GM11168 (cell line): ENCODE data around the gene F7.

Experiments
- in situ Hi-C: fragments of 300-500 bp; cut with MboI; formaldehyde crosslinking; loops from one replicate; pipeline ENCODE4 v1.12.0; 2022; ENCODE audit warnings: low sequenced_read_pairs; ENCODE audit not compliant: unreplicated experiment

Gene F7

DNA sequence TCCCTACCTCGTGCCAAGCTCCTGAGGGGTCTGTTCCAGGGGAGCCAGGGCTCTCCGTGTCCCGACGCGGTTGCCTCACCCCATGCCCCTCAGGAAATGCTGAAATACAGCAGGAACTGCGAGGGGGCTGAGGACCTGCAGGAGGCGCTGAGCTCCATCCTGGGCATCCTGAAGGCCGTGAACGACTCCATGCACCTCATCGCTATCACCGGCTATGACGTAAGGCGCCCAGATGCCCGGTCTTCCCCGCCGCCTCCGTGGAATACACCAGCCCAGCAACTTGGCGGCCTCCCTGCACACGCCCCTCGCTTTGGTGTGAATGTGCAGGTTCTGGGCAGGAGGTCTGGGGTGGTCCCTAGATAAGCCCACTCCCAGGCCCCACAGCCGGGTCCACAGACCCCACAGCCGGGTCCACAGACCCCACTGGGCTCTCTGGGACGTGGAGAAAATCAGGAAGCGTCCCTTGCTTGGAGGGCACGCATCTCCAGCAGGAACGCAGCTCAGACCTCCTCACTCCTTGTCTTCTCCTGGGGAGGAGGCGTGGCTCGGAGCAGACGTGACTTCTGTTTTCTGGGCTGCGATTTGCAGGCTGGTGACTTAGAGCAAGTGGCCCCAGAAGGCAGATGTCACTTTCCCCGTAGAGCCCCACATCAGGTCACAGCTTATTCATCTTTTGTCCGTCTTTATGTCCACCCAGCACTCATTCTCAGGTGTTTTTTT lies 19.4 kb upstream of the F7 start:
- in situ Hi-C loops, result no loop called here

DNA sequence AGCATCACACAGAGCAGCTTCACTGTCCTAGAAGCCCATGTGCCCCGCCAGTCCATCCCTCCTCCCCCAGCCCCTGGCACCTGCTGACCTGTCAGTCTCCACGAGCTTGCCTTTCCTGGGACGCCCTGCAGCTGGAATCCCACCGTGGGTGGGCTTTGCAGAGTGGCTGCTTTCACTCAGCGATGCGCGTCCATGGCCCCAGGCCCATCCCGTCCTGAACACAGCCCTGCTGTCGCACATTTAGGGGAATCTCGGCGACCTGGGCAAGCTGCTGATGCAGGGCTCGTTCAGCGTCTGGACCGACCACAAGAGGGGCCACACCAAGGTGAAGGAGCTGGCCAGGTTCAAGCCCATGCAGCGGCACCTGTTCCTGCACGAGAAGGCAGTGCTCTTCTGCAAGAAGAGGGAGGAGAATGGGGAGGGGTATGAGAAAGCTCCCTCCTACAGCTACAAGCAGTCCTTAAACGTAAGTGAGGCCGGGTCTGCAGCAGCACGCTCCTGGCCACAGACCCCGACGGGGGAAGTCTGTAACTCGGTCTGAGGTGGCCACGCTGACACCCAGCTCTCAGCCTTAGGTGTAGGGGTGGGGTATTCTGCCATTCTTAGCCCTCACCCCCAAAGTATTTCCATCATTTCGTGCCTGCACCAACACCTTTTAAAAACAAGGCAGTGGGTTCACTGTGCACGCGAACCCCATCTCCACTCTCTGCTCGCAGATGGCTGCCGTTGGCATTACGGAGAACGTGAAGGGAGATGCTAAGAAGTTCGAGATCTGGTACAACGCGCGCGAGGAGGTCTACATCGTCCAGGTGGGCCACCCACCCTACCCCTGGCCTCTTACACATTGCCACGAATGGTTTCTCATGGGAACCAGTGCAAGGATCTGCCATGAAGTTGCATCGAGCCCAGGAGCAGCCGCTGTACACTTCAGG lies 18.3 kb upstream of the F7 start:
- in situ Hi-C loops, result no loop called here

DNA sequence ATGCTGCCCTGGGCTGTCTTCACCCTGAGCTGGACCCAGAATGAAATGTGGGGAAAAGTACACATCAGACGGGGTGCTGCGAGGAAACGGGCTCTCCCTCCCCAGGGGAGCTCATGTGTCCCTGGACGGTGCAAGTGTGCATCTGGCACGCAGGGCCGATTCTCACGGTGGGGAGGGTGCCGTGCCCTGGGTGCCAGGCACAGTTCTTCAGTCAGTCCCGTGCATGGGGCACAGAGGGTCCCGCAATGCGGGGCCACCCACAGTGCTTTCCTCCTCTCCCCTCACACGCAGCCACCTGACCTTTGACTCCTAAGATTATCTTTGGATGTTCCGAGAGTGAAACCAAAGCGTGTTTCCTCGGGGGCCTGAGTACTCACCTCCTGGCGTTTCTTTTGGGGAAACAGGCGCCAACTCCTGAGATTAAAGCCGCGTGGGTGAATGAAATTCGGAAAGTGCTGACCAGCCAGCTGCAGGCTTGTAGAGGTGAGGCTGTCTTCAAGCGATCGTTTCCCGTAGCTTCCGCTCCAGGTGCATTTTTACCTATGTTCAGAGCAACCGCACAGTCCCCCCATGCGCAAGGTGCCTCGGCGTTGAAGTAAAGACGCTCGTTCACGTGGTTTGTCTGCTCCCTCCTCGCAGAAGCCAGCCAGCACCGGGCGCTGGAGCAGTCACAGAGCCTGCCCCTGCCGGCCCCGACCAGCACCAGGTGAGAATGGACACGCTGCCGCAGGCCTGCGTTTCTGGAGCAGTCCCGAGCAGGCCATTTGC lies 17.5 kb upstream of the F7 start:
- in situ Hi-C loops, result no loop called here

DNA sequence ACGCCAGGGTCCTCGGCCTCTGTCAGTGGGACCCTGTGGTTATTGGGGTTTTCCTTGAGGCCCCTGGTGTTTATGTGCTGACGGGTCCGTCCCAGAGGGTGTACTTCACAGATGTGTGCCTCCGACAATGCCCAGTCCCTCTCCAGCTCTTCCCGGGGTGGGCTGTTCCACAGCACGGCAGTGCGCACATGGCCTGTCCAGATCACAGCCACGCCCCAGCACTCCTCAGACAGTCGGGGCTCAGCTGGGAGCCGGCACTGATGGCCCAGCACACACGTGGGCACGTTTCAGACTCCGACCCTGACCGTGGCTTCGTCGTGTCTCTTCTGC lies 16.9 kb upstream of the F7 start:
- in situ Hi-C loops, result no loop called here

DNA sequence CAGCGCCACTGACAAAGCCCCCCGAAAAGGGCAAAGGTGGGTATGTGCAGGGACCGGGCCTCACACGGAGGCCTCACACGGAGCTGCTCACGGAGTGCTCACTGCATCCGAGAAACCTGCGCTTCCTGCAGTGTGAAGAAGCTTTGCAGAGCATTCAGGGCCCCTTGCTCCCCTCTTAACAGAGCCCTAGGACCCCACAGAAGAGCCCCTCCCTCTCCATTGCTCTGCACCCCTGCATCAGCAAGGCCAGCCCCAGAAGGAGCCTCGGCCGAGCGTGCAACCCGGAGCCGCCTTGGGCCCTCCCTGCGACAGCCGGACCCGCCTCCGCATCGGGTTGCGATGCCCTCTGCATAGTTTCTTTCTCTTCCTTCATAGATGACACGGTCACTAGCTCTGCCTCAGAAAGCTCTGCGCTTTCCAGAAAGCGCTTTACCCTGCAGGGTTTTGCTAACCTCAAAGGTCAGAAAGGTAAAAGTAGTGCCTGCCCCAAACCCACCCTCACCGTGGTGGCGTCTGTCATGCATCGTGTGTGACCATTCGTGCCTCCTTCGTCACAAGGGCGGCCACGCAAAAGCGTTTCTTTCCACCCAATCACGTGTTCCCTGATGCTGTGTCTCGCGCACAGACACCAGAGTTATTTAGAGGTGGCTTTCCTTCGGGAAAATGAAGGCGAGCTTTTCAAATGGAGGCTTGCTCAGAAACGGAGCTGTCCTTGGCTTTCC lies 15.7 kb upstream of the F7 start:
- in situ Hi-C loops, result no loop called here

DNA sequence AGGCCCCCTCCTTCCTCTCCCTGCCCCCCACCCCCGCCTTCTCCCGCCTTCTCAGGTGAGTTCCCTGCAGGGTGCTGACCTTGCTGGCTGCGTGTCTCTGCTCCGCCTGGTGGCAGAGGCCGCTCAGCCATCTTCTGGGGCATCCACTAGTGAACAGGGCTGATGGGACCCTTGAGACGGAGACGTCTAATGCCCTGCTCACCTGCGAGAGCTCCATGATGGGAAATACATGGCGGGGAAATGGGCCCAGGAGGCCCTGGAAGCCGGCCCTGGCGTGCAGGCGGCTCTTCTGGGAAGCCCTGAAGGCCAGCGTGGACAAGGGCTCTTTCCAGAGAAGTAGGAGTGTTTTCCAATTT lies 15.2 kb upstream of the F7 start:
- in situ Hi-C loops, result no loop called here

DNA sequence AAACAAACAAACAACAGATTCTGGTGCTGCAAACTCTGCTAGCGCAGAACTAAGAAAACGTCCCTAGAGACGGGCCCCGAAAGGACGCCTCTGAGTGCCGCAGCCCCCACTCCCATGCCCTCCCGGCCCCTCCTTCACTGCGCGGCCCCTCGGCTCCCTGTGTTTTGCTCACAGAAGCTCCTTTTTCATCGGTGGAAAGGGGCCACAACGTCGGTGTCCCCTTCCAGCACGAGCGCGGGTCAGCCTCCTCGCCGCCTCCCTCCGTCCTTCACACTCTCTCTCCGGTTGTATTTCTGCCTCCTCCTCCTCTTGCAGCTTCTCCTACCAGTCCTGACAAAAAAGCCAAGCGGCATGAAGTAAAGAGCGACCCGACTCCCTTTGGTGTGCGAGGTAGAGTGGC lies 14.8 kb upstream of the F7 start:
- in situ Hi-C loops, result no loop called here

DNA sequence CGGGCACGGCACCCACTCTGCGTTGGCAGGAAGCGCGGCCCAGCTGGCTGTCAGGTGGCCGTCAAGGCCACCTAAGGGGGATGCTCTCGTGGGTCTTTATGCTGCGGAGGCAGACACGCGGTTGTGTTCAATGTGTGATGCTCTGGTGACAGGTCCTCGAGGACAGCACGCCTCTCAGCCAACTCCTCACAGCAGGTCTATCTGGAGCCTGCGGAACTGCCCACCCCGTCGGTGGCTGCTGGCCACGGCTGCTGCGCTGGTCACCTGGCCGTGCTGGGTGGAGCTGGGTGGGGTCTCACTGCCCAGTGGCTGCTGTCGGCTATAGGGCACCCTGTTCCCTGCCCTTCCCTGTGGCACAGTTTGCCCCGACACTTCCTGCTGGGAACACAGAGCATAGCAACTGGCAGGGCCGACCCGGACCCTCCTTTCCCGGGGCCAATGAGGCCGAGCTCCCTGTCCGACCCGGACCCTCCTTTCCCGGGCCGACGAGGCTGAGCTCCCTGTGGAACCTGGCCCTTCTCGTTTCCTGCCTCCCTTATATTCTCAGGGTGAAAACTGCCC lies 14.3 kb upstream of the F7 start:
- in situ Hi-C loops, result no loop called here

DNA sequence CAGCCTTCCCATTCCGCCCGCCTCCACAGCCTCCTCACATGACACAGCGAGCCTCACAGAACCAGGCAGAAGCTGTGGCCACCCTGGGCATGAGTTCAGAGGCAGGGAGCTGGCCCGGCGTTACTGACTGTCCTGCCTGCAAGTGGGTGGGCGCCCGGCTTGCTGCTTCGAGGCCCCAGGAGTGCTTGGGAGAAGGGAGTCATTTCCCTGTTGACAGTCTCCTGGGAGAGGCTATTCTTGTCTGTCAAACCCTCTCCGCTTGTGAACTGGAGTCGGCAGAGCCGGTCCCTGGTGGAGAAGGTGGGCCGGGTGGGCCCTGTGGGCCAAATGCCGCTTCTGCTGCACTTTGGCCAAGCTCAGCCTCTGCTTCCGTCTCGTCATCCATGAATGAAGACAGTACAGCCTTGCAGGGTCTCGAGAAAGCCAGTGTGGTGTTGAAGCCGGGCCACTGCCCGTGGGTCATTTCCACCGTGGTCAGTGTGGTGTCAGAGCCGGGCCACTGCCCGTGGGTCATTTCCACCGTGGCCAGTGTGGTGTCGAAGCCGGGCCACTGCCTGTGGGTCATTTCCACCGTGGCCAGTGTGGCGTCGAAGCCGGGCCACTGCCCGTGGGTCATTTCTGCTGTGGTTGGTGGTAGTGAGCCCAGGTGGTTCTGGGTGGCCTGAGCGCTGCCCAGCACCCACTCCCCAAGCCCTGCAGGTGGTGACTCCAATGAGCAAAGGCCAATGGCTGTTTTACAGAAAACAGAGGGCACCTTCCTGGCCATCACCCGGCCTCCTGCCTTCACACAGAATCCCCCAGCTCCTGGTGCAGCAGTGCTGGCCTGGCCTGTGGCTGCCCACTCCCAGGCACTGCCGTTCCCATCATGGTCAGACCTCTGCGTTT lies 13.5 kb upstream of the F7 start:
- in situ Hi-C loops, result no loop called here

DNA sequence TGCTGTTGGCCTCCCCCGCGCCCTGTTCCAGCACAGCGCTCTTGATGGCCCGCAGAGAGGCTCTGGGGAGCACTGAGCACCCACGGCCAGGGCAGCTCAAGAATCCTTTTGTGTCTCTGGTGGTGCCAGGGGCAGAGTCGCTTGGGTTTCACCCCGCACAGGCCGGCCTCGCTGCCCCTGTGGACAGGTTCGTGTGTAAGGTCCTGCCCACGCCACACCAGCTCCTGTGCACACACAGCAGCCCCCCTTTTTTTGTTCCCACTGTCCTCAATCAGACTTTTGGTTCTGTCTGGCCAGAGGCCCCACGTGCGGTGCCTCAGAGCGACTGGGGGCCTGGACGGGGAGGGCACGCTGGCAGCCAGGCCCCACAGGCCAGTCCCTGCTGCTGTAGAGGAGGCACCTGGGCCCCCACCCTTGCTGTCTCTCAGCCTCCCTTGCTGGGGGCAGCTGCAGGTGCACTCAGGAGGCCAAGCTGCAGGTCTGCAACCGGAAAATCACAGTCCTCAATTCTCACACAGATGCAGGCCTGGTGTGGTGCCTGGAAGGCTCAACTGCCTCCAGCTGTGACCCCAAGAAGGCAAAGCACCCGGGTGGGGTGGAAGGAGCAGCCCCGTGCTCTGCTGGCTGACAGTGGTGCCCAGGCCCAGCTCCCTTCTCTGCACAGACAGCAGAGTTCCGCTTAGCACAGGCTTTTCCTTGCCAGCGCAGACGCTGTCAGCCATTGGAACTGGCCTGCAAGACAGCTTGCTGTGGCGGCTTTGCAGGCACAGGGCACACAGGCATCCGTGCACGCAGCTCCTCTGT lies 12.6 kb upstream of the F7 start:
- in situ Hi-C loops, result no loop called here

DNA sequence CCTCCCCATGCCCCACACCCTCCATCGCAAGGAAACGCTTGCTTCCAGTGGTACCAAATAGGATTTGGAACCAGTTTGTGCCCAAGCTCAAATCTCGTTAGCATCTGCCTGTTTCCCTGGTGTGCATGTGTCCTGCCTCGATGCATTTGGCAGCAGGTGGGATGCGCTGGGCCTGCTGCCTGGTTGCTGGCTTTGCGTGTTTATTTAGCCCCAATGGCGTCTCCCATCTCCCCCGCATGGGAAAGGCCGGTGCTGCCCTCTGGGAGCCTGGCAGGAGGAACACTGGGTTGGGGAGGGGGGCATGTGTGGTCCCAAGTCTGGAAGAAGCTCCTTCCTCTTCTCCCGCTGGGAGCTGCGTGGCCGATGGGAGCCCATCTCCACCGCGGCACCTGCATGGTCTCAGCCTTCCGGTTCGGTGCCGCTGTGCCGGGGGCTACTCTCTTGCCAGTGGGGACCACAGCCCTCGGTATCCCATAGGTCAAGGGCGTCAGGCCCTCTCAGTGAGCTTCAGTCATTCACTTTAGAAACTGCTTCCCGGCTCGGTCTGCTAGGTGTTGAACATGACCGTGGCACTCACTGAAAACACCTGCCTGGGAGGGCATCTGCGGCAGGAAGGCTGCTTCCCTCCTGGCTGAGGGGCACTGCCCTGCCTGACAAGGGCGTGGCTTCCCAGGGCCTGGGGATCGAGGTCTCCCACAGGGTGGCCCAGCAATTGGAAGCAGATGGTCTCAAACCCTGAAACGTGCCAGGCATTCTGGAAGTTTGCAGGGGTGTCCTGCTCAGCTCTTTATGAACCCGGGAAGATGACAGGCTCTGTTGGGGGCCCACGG lies 11.8 kb upstream of the F7 start:
- in situ Hi-C loops, result no loop called here

DNA sequence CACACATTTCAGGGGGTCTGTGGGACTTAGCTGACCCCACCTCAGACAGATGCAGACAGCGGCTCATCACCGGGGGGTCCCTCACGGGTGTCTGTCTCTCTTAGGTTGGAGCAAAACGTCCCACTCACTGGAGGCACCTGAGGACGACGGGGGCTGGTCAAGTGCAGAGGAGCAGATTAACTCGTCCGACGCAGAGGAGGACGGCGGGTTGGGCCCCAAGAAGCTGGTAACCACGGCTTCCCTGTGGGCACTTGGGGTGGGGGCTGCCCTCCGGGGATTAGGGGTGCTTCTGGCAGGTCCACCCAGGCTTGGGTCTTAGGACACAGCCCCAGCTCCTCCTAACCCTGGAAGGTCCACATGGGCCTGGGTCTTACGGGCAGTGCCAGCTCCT lies 11.2 kb upstream of the F7 start:
- in situ Hi-C loops, result no loop called here

DNA sequence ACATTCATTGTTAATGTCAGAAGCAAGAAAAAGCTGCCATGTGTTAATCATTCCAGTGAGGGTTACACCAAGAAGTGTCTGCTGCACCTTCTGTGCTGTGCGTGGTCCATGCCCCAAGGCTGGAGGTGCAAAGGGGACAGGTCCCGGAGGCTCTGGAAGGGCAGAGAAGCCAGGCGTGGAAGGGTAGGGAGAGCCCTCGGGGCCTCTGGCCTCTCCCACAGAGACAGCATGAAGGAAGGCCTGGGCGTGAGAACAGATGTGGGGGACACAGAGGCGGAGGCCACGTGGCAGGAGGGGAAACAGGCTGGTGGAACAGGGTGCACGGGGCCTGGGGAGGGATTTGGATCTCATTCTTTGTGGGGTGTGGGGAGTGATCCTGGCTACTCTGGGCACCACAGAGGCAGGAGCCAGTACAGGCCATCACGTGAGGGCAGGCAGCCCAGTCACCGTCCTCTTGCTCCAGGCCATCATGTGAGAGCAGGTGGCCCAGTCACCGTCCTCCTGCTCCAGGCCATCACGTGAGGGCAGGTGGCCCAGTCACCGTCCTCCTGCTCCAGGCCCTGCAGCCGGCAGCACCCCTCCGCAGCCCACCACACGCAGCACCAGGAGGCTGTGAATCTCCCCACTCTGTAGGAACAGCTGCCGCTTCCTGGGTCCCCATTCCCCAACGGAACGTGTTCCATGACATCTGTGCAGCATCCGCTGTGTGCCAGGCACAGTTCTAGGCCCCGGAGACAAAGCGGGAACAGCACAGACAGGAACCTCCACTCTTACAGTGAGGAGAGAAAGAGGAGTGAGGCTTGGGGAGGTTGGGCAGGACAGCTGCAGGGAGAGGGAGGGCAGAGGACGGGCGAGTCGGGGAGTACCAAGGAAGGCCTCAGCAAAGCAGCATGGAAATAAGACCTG lies 10.2 kb upstream of the F7 start:
- in situ Hi-C loops, result no loop called here

DNA sequence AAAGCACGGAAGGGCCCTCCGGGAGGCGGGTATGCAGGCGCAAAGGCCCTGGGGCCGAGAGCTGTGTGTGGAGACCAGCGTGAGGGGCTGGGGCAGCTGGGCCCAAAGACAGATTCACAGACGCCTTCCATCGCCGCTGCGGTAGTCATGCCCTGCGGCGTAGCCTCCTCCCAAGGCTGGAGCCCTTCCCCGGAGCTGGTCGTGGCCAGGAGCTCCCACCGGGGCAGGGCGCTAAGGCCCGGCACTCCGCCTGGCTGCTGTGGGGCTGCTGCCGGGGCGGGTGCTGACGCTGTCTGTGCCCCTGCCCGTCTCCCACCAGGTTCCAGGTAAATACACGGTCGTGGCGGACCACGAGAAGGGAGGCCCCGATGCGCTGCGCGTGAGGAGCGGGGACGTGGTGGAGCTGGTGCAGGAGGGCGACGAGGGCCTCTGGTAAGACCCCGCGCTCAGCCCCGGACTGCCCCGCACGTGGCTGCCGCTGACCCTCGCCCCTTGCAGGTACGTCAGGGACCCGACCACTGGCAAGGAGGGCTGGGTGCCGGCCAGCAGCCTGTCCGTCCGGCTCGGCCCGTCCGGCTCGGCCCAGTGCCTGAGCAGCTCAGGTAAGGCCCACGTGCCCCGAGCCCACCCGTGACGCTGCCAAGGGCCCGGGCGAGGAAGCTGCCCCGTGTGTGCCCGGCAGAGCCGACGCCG lies 9.4 kb upstream of the F7 start:
- in situ Hi-C loops, result no loop called here

DNA sequence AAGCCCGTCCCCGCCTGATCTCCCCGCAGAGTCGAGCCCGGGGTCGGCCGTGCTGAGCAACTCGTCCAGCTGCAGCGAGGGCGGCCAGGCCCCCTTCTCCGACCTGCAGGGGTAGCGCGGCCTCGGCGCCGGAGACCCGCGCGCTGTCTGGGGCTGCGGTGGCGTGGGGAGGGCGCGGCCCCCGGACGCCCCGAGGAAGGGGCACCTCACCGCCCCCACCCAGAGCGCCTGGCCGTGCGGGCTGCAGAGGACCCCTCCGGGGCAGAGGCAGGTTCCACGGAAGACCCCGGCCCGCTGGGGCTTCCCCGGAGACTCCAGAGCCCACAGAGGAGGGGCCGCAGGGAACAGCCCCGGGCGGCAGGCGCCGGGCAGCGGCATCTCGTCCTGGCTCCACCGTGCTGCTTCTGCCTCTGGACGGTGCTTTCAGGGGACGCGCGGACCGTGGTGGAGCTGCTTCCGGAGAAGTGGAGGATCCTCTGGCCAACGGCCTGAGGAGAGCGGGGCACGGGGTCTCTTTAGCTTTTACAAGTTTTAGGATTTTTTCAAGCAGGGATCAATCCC lies 8.8 kb upstream of the F7 start:
- in situ Hi-C loops, result no loop called here

DNA sequence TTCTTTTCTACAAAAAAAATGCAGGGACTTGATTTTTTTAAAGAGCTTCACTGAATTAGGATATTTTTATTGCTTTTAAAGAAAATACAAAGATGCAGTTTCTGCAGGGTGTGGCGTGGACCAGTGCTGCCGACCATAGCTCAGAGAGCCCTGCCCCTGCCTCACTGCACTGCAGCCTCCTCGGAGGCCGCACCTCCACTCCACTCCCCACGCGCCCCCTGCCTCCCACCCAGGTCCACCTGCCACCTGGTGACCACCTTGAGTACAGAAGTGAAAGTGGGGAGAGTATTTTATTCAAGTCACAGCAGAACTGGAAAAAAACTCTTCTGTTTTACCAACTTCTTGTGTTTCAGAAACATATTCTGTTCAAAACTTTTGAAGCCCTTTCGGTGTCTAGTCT lies 7.9 kb upstream of the F7 start:
- in situ Hi-C loops, result no loop called here
